NB4 (cell line): ENCODE data around the gene SND1.

Experiments used
- POLR2A ChIP-seq: IDR thresholded peaks from 2 replicates; pipeline ENCODE4 v1.6.1; 2011; ENCODE audit warnings: mild to moderate bottlenecking; ENCODE audit not compliant: insufficient read length; ENCODE audit errors: extremely low read depth
- TF ChIP-seq, protein P1 (sequence below): IDR thresholded peaks from one replicate; pipeline ENCODE4 v1.5.1; 2012; ENCODE audit warnings: low read depth, low read length

DNA sequence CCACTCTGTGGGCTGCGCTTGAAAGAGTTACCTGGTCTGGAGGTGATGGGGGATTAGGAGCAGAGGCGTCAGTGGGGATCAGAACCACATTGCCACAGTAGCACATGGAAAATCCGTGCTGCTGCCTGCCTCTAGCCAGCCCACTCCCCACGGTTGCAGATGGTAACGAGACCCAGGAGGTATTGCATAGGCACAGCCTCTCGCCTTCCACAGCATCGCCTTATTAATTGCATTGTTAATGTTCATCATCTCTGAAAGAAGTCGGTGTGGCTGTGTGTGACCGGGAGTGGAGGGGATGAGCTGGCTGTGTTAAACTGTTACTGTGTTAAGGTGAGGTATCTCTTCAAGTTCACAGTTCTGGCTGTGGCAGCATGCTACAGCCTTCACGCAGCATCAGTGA lies 414.4 kb downstream of the SND1 start:
- no peak for TF ChIP-seq POLR2A
- TF ChIP-seq, protein P1, sequence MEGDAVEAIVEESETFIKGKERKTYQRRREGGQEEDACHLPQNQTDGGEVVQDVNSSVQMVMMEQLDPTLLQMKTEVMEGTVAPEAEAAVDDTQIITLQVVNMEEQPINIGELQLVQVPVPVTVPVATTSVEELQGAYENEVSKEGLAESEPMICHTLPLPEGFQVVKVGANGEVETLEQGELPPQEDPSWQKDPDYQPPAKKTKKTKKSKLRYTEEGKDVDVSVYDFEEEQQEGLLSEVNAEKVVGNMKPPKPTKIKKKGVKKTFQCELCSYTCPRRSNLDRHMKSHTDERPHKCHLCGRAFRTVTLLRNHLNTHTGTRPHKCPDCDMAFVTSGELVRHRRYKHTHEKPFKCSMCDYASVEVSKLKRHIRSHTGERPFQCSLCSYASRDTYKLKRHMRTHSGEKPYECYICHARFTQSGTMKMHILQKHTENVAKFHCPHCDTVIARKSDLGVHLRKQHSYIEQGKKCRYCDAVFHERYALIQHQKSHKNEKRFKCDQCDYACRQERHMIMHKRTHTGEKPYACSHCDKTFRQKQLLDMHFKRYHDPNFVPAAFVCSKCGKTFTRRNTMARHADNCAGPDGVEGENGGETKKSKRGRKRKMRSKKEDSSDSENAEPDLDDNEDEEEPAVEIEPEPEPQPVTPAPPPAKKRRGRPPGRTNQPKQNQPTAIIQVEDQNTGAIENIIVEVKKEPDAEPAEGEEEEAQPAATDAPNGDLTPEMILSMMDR = no peak
